ENCODE measurements around the gene SCAMP2.

The SCAMP2 gene

GRCh38 chr15:74821091-74821789 lies 51.9 kb downstream of the SCAMP2 start:
- TF ChIP-seq MAX (IDR thresholded peaks at IDR 0.05; ENCODE audit: low read depth, low read length): no peak
- TF ChIP-seq POLR2A (IDR thresholded peaks at IDR 0.05; ENCODE audit: extremely low read depth, insufficient read length): no peak
- no peak for TF ChIP-seq CTCF (IDR thresholded peaks at IDR 0.05; ENCODE audit: low read depth, low read length)
- no peak for TF ChIP-seq MYC (IDR thresholded peaks at IDR 0.05; ENCODE audit: low read depth, low read length)
- DNase-seq (ENCODE audit: low read depth): peak; percentile 74
- H3K4me3 ChIP-seq (ENCODE audit: low read depth, low read length): no peak overlapping the region

- DNase-seq (ENCODE audit: low read depth): no peak
- H3K4me3 ChIP-seq (ENCODE audit: low read depth, low read length): no peak overlapping the region
- TF ChIP-seq MYC (IDR thresholded peaks at IDR 0.05; ENCODE audit: low read depth, low read length) (no peak), MAX (IDR thresholded peaks at IDR 0.05; ENCODE audit: low read depth, low read length) (no peak), POLR2A (IDR thresholded peaks at IDR 0.05; ENCODE audit: extremely low read depth, insufficient read length) (no peak), CTCF (IDR thresholded peaks at IDR 0.05; ENCODE audit: low read depth, low read length) (no peak)
Observed at GRCh38 chr15:74820056-74820455, 53.1 kb downstream of the SCAMP2 start.

- DNase-seq (ENCODE audit: low read depth): no peak
- H3K4me3 ChIP-seq (ENCODE audit: low read depth, low read length): no peak overlapping the region
- TF ChIP-seq CTCF (IDR thresholded peaks at IDR 0.05; ENCODE audit: low read depth, low read length) (no peak), MYC (IDR thresholded peaks at IDR 0.05; ENCODE audit: low read depth, low read length) (no peak), POLR2A (IDR thresholded peaks at IDR 0.05; ENCODE audit: extremely low read depth, insufficient read length) (no peak), MAX (IDR thresholded peaks at IDR 0.05; ENCODE audit: low read depth, low read length) (no peak)
Observed at GRCh38 chr15:74817370-74817737, 55.8 kb downstream of the SCAMP2 start.

- DNase-seq (ENCODE audit: low read depth): no peak
- TF ChIP-seq POLR2A (IDR thresholded peaks at IDR 0.05; ENCODE audit: extremely low read depth, insufficient read length): no peak
- TF ChIP-seq MAX (IDR thresholded peaks at IDR 0.05; ENCODE audit: low read depth, low read length): no peak
- TF ChIP-seq CTCF (IDR thresholded peaks at IDR 0.05; ENCODE audit: low read depth, low read length): no peak
- no peak for TF ChIP-seq MYC (IDR thresholded peaks at IDR 0.05; ENCODE audit: low read depth, low read length)
- no peak overlapping the region for H3K4me3 ChIP-seq (ENCODE audit: low read depth, low read length)
Observed at GRCh38 chr15:74816624-74817369, 56.4 kb downstream of the SCAMP2 start.

GRCh38 chr15:74815961-74816360 lies 57.2 kb downstream of the SCAMP2 start:
- H3K4me3 ChIP-seq (ENCODE audit: low read depth, low read length): no peak overlapping the region
- no peak for DNase-seq (ENCODE audit: low read depth)
- TF ChIP-seq POLR2A (IDR thresholded peaks at IDR 0.05; ENCODE audit: extremely low read depth, insufficient read length): no peak
- no peak for TF ChIP-seq MAX (IDR thresholded peaks at IDR 0.05; ENCODE audit: low read depth, low read length)
- TF ChIP-seq CTCF (IDR thresholded peaks at IDR 0.05; ENCODE audit: low read depth, low read length): no peak
- no peak for TF ChIP-seq MYC (IDR thresholded peaks at IDR 0.05; ENCODE audit: low read depth, low read length)
